Measurements from ENCODE around the gene SLC24A3.
"Not testable (repeated sequence)": the region's sequence is repeated elsewhere in the genome, so short reads cannot be mapped to it uniquely, and the experiment has no call there.

SLC24A3 gene

GRCh38 chr20:19745106-19745505, 532.7 kb downstream of the SLC24A3 start:
- Histone ChIP-seq H3K9me3 (ENCODE audit: low read length) (no peaks in the 10 kb centered on the region), H2AFZ (ENCODE audit: low read depth, low read length) (no peak overlapping the region), H3K4me3 (ENCODE audit: low read length) (no peak overlapping the region), H3K36me3 (ENCODE audit: insufficient read depth, low read length) (no peaks in the 10 kb centered on the region), H3K4me1 (ENCODE audit: insufficient read depth, low read length) (peaks cover 23% of the 10 kb centered on the region), H3K27me3 (ENCODE audit: insufficient read depth, low read length) (no peaks in the 10 kb centered on the region)

- no peaks in the 10 kb centered on the region for H3K36me3 ChIP-seq (ENCODE audit: insufficient read depth, low read length)
- no peak overlapping the region for H2AFZ ChIP-seq (ENCODE audit: low read depth, low read length)
- no peaks in the 10 kb centered on the region for H3K27me3 ChIP-seq (ENCODE audit: insufficient read depth, low read length)
These were observed 533.1 kb downstream of the SLC24A3 start for GRCh38 chr20:19745584-19745983.

DNA sequence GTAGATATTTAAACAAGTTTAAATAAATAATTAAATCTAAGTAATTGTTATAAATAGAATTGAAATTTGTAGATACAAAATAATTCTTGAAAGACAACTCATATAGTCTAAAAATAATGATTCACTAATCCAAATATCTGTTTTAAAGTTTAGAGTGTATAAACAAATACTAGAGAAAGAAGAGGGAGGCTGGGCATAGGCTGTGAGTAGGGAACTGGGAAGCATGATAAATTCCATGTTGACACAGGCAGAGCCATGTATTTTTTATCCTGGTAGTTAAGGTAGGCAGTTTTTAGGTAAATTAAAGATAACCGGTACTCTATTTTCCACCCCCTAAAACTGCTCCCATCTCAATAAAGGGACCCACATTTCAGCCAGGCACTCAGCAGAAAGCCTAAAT, 534.0 kb downstream of the SLC24A3 start:
- no peaks in the 10 kb centered on the region for H3K9me3 ChIP-seq (ENCODE audit: low read length)
- H3K27me3 ChIP-seq (ENCODE audit: insufficient read depth, low read length): no peaks in the 10 kb centered on the region
- no peaks in the 10 kb centered on the region for H3K36me3 ChIP-seq (ENCODE audit: insufficient read depth, low read length)

More at GRCh38 chr20:19745584-19745983, 533.1 kb downstream of the SLC24A3 start:
- Histone ChIP-seq H3K4me1 (ENCODE audit: insufficient read depth, low read length) (peaks cover 28% of the 10 kb centered on the region), H3K4me3 (ENCODE audit: low read length) (no peak overlapping the region), H3K9me3 (ENCODE audit: low read length) (no peaks in the 10 kb centered on the region)

GRCh38 chr20:19747903-19748302, 535.5 kb downstream of the SLC24A3 start:
- no peaks in the 10 kb centered on the region for H3K36me3 ChIP-seq (ENCODE audit: insufficient read depth, low read length)
- peaks cover 31% of the 10 kb centered on the region for H3K4me1 ChIP-seq (ENCODE audit: insufficient read depth, low read length)
- H3K9me3 ChIP-seq (ENCODE audit: low read length): no peaks in the 10 kb centered on the region
- H3K27me3 ChIP-seq (ENCODE audit: insufficient read depth, low read length): no peaks in the 10 kb centered on the region
- no peak overlapping the region for H3K4me3 ChIP-seq (ENCODE audit: low read length)
- H2AFZ ChIP-seq (ENCODE audit: low read depth, low read length): no peak overlapping the region

More for the DNA sequence above, 534.0 kb downstream of the SLC24A3 start:
- H2AFZ ChIP-seq (ENCODE audit: low read depth, low read length): no peak overlapping the region
- no peak overlapping the region for H3K4me3 ChIP-seq (ENCODE audit: low read length)
- peaks cover 31% of the 10 kb centered on the region for H3K4me1 ChIP-seq (ENCODE audit: insufficient read depth, low read length)

GRCh38 chr20:19748681-19749080, 536.2 kb downstream of the SLC24A3 start:
- Histone ChIP-seq H3K4me1 (ENCODE audit: insufficient read depth, low read length) (peaks cover 31% of the 10 kb centered on the region), H3K9me3 (ENCODE audit: low read length) (no peaks in the 10 kb centered on the region), H2AFZ (ENCODE audit: low read depth, low read length) (no peak overlapping the region), H3K4me3 (ENCODE audit: low read length) (no peak overlapping the region), H3K36me3 (ENCODE audit: insufficient read depth, low read length) (no peaks in the 10 kb centered on the region), H3K27me3 (ENCODE audit: insufficient read depth, low read length) (no peaks in the 10 kb centered on the region)

- Histone ChIP-seq H3K27me3 (ENCODE audit: insufficient read depth, low read length) (no peaks in the 10 kb centered on the region), H2AFZ (ENCODE audit: low read depth, low read length) (no peak overlapping the region), H3K4me3 (ENCODE audit: low read length) (no peak overlapping the region), H3K36me3 (ENCODE audit: insufficient read depth, low read length) (no peaks in the 10 kb centered on the region), H3K9me3 (ENCODE audit: low read length) (no peaks in the 10 kb centered on the region), H3K4me1 (ENCODE audit: insufficient read depth, low read length) (peaks cover 29% of the 10 kb centered on the region)
These were observed 537.2 kb downstream of the SLC24A3 start for GRCh38 chr20:19749618-19750071.

GRCh38 chr20:19750101-19750606, 537.7 kb downstream of the SLC24A3 start:
- H3K27me3 ChIP-seq (ENCODE audit: insufficient read depth, low read length): no peaks in the 10 kb centered on the region
- H2AFZ ChIP-seq (ENCODE audit: low read depth, low read length): no peak overlapping the region
- H3K36me3 ChIP-seq (ENCODE audit: insufficient read depth, low read length): no peaks in the 10 kb centered on the region
- H3K9me3 ChIP-seq (ENCODE audit: low read length): no peaks in the 10 kb centered on the region
- H3K4me3 ChIP-seq (ENCODE audit: low read length): no peak overlapping the region
- peaks cover 24% of the 10 kb centered on the region for H3K4me1 ChIP-seq (ENCODE audit: insufficient read depth, low read length)

GRCh38 chr20:19750907-19751636, 538.6 kb downstream of the SLC24A3 start:
- H3K4me3 ChIP-seq (ENCODE audit: low read length): no peak overlapping the region
- H3K9me3 ChIP-seq (ENCODE audit: low read length): no peaks in the 10 kb centered on the region
- H2AFZ ChIP-seq (ENCODE audit: low read depth, low read length): no peak overlapping the region
- H3K27me3 ChIP-seq (ENCODE audit: insufficient read depth, low read length): no peaks in the 10 kb centered on the region
- no peaks in the 10 kb centered on the region for H3K36me3 ChIP-seq (ENCODE audit: insufficient read depth, low read length)
- H3K4me1 ChIP-seq (ENCODE audit: insufficient read depth, low read length): peaks cover 23% of the 10 kb centered on the region

DNA sequence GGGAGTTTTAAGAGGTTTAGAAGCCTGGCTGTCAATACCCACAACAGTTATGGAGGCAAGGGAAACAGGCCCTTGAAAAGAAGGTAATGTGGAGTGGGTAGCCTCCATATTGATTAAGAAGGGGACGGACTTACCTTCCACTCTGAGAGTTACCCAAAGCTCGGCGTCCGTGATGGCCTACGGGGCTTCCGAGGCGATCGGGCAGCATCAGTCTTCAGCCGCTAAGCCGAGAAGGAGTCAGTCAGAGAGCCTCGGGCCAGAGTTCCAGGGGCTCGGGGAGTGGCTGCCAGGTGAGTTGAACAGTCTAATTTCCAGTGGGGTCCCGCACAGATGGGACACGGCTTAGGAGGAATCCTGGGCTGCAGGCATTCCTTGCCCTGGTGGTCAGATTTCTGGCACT, 541.8 kb downstream of the SLC24A3 start:
- peaks cover 24% of the 10 kb centered on the region for H3K4me1 ChIP-seq (ENCODE audit: insufficient read depth, low read length)
- not testable (repeated sequence) for H3K9me3 ChIP-seq (ENCODE audit: low read length); H3K4me3 ChIP-seq (ENCODE audit: low read length); H3K36me3 ChIP-seq (ENCODE audit: insufficient read depth, low read length); H3K27me3 ChIP-seq (ENCODE audit: insufficient read depth, low read length); H2AFZ ChIP-seq (ENCODE audit: low read depth, low read length)

GRCh38 chr20:19756761-19757486, 544.5 kb downstream of the SLC24A3 start:
- Histone ChIP-seq H2AFZ (ENCODE audit: low read depth, low read length) (peak overlapping the region; percentile 0), H3K9me3 (ENCODE audit: low read length) (no peaks in the 10 kb centered on the region), H3K4me3 (ENCODE audit: low read length) (peak overlapping the region; percentile 71), H3K27me3 (ENCODE audit: insufficient read depth, low read length) (no peaks in the 10 kb centered on the region), H3K36me3 (ENCODE audit: insufficient read depth, low read length) (peaks cover 4% of the 10 kb centered on the region), H3K4me1 (ENCODE audit: insufficient read depth, low read length) (peaks cover 15% of the 10 kb centered on the region)

- H3K9me3 ChIP-seq (ENCODE audit: low read length): no peaks in the 10 kb centered on the region
- no peaks in the 10 kb centered on the region for H3K27me3 ChIP-seq (ENCODE audit: insufficient read depth, low read length)
- H3K36me3 ChIP-seq (ENCODE audit: insufficient read depth, low read length): peaks cover 4% of the 10 kb centered on the region
- H3K4me1 ChIP-seq (ENCODE audit: insufficient read depth, low read length): peaks cover 15% of the 10 kb centered on the region
- H3K4me3 ChIP-seq (ENCODE audit: low read length): peak overlapping the region; percentile 71
- H2AFZ ChIP-seq (ENCODE audit: low read depth, low read length): peak overlapping the region; percentile 0
These were observed 545.2 kb downstream of the SLC24A3 start for GRCh38 chr20:19757487-19758132.

DNA sequence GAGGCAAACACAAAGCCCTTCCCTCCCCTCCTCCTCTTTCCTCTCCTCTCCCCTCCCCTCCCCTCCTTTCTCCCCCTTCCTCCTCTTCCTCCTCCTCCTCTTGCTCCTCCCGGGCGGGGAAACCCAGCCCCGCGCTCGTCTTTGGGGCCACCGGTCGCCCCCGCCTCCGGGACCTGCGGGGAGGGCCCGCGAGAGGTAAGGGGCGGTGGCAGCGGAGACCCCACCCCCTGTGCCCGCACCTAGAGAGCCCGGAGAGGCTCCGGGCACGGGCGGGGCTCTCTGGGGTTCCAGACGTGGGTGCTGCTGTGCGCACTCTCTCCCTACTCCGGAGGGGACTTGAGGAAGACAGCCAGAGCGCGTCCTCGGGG, 545.7 kb downstream of the SLC24A3 start, which contains the start of gene RIN2:
TSS of gene RIN2 (plus strand) at position 126 of the 368 bp plus-strand sequence. CDS start 131,344 bp downstream, outside the sequence.
- H3K4me3 ChIP-seq (ENCODE audit: low read length): peak within 1 kb of the TSS; percentile 71
- peaks cover 4% of the 10 kb centered on the region for H3K36me3 ChIP-seq (ENCODE audit: insufficient read depth, low read length)
- H3K27me3 ChIP-seq (ENCODE audit: insufficient read depth, low read length): no peaks in the 10 kb centered on the region
- H3K4me1 ChIP-seq (ENCODE audit: insufficient read depth, low read length): peaks cover 15% of the 10 kb centered on the region
- H2AFZ ChIP-seq (ENCODE audit: low read depth, low read length): peak within 1 kb of the TSS; percentile 46
- no peaks in the 10 kb centered on the region for H3K9me3 ChIP-seq (ENCODE audit: low read length)
